ENCODE results near the gene HCFC1. TPM values are rescaled to one million over a fixed set of nuclear protein-coding genes. Genes with fewer than 3 reads are reported as not detected.
A peak's percentile ranks its signal among the peaks of the same experiment; 100 is the strongest.

HCFC1 gene
- total RNA-seq, 1 experiment from 2014 or later = 77.7 TPM

DNA sequence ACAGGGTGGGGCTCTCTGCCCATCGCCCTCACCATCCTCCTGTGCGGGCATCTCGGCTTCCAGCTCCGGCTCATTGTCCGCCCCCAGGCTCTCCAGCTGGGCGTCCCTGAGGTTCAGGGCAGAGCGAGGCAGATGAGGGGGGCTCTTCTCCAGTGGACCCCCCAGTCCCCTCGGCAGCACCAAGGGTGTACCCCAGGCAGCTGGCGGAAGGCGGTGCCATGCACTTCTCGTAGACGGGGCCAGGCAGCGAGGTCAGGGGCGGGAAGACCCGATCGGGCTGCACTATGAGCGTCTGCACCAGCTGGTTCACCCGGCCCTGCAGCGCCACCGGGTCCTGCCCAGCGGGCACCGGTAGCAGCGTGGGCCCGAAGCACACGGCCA lies 61.6 kb downstream of the HCFC1 start:
- intact Hi-C loops (cut with micrococcal nuclease; ENCODE audit: unreplicated experiment) = no loop called here
- no TSS peak for BruUV-seq (replicated peaks)
- DNase-seq = no peak
- CTCF ChIA-PET = no interaction called here
- Mint-ChIP-seq H3K4me1 (ENCODE audit: low read depth, unreplicated experiment) (no peaks in the 10 kb centered on the region), H3K36me3 (ENCODE audit: insufficient read depth, unreplicated experiment) (peaks cover 5% of the 10 kb centered on the region), H3K4me3 (ENCODE audit: low read depth, unreplicated experiment) (no peak overlapping the region), H3K27me3 (ENCODE audit: unreplicated experiment) (peaks cover 34% of the 10 kb centered on the region), H3K9me3 (ENCODE audit: low read depth, unreplicated experiment) (no peaks in the 10 kb centered on the region), H3K27ac (ENCODE audit: unreplicated experiment) (no peak overlapping the region)
- TF ChIP-seq, protein P1, sequence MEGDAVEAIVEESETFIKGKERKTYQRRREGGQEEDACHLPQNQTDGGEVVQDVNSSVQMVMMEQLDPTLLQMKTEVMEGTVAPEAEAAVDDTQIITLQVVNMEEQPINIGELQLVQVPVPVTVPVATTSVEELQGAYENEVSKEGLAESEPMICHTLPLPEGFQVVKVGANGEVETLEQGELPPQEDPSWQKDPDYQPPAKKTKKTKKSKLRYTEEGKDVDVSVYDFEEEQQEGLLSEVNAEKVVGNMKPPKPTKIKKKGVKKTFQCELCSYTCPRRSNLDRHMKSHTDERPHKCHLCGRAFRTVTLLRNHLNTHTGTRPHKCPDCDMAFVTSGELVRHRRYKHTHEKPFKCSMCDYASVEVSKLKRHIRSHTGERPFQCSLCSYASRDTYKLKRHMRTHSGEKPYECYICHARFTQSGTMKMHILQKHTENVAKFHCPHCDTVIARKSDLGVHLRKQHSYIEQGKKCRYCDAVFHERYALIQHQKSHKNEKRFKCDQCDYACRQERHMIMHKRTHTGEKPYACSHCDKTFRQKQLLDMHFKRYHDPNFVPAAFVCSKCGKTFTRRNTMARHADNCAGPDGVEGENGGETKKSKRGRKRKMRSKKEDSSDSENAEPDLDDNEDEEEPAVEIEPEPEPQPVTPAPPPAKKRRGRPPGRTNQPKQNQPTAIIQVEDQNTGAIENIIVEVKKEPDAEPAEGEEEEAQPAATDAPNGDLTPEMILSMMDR (IDR thresholded peaks at IDR 0.05; ENCODE audit: unreplicated experiment) = no peak

DNA sequence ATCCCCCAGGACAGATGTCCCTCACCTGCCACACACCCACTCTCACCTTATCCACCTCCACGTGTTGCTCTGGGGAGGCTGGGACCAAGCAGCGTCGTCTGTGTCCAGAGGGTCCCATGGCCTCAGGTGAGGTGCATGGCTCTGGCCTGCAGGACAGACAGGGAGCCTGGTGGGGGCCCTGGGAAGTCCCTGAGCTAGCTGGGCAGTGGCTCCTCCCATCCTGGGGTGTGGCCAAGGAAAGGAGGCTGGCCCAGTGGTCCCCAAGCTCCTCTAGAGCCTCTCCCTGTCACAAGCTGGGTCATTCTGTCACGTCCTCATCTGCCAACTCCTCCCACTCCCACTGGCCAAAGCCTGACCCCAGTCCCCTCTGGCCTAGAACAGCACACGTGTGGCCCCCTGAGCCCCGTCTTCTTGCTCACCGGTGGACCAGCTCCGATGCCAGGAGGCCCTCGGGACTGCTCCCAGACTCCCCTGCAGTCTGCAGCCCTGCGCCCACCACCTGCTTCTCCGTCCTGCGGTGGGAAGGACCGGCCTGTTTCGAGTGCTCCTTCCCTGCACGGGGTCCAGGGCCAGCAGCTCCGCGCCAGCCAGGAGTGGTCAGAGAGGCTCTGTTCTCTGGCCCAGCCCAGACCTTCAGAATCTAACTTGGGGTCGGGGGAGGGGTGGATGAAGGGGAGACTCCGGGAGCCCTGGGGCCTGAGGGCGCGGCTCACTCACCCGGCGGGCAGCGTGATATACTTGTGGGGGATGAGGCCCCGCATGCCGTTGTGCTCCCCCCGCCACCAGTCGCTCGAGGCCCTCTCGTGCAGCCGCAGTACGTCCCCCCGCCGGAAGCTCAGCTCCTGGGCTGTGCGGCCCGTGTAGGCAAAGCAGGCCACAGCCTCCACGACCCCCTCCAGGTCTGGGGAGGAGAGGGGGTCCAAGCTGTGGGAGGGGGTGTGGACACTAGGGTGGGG lies 62.3 kb downstream of the HCFC1 start:
- no peak overlapping the region for H3K27ac Mint-ChIP-seq (ENCODE audit: unreplicated experiment)
- H3K36me3 Mint-ChIP-seq (ENCODE audit: insufficient read depth, unreplicated experiment) = peaks cover 5% of the 10 kb centered on the region
- H3K4me1 Mint-ChIP-seq (ENCODE audit: low read depth, unreplicated experiment) = no peaks in the 10 kb centered on the region
- H3K9me3 Mint-ChIP-seq (ENCODE audit: low read depth, unreplicated experiment) = no peaks in the 10 kb centered on the region
- DNase-seq = peak; percentile 44
- intact Hi-C loops (cut with micrococcal nuclease; ENCODE audit: unreplicated experiment) = no loop called here
- CTCF ChIA-PET = interaction anchor here (1.6 kb wide), 1 partner anchor 14 kb away, joined by 8 read pairs; no protein-coding TSS in a partner anchor
- H3K4me3 Mint-ChIP-seq (ENCODE audit: low read depth, unreplicated experiment) = no peak overlapping the region
- no TSS peak for BruUV-seq (replicated peaks)
- TF ChIP-seq, protein P1 (IDR thresholded peaks at IDR 0.05; ENCODE audit: unreplicated experiment) = no peak
- peaks cover 34% of the 10 kb centered on the region for H3K27me3 Mint-ChIP-seq (ENCODE audit: unreplicated experiment)

DNA sequence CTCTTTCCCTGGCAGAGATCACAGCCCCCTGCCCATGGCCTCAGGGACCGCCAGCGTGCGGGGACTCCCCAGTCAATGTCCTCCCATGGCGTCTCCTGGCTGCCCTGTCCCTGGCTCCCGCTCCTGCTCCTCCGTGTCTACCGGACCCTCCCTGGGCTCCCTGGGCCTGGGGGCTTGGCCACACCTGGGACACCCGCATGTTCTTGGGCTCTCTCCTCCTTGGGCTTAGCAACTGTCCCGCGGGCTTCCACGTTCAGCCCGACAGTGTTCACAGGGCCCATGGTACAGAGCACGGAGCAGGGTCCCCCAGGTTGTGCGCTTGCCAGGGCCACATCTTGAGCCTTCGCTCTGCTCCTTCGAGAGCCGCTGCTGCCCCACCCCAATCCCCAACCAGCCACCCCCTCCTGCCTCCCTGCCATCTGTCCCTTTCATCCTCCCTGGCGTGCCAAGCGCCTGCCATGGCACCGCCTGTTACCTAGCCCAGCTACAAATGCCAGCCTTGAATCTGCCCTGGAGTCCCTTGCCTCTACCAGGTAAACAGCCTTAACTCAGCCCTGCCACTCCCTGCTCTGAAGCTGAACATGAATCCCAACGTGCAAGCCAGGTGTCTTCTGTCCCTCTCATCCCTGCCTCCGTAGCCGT lies 63.3 kb downstream of the HCFC1 start:
- no peak for DNase-seq
- H3K4me3 Mint-ChIP-seq (ENCODE audit: low read depth, unreplicated experiment) = no peak overlapping the region
- intact Hi-C loops (cut with micrococcal nuclease; ENCODE audit: unreplicated experiment) = no loop called here
- H3K4me1 Mint-ChIP-seq (ENCODE audit: low read depth, unreplicated experiment) = peaks cover 4% of the 10 kb centered on the region
- no TSS peak for BruUV-seq (replicated peaks)
- CTCF ChIA-PET = interaction anchor here (1.6 kb wide), 1 partner anchor 14 kb away, joined by 8 read pairs; no protein-coding TSS in a partner anchor
- no peaks in the 10 kb centered on the region for H3K9me3 Mint-ChIP-seq (ENCODE audit: low read depth, unreplicated experiment)
- no peak overlapping the region for H3K27ac Mint-ChIP-seq (ENCODE audit: unreplicated experiment)
- H3K27me3 Mint-ChIP-seq (ENCODE audit: unreplicated experiment) = peaks cover 34% of the 10 kb centered on the region
- TF ChIP-seq, protein P1 (IDR thresholded peaks at IDR 0.05; ENCODE audit: unreplicated experiment) = no peak
- peaks cover 5% of the 10 kb centered on the region for H3K36me3 Mint-ChIP-seq (ENCODE audit: insufficient read depth, unreplicated experiment)

DNA sequence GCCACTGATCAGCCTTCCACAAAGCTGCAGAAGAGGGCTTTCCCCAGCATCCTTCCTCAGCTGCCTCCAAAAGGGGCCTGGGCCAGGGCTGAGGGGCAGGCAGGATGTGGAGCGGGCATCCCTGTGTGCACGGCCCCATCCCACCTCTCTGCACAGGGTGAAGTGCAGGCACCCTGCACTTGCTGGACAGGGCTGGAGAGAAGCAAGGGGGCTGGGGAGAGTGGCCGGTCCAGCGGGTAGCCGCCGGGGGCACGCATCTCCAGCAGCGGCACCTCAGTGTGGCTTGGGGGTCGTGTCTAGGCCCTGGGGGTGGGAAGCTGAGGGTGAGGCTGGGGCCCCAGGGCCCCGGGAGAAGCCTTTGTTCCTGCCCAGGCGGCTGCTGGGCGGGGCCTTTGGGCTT lies 64.2 kb downstream of the HCFC1 start:
- Mint-ChIP-seq H3K36me3 (ENCODE audit: insufficient read depth, unreplicated experiment) (peaks cover 5% of the 10 kb centered on the region), H3K4me3 (ENCODE audit: low read depth, unreplicated experiment) (no peak overlapping the region), H3K27ac (ENCODE audit: unreplicated experiment) (no peak overlapping the region), H3K9me3 (ENCODE audit: low read depth, unreplicated experiment) (no peaks in the 10 kb centered on the region), H3K27me3 (ENCODE audit: unreplicated experiment) (peaks cover 34% of the 10 kb centered on the region), H3K4me1 (ENCODE audit: low read depth, unreplicated experiment) (peaks cover 10% of the 10 kb centered on the region)
- intact Hi-C loops (cut with micrococcal nuclease; ENCODE audit: unreplicated experiment) = no loop called here
- no TSS peak for BruUV-seq (replicated peaks)
- TF ChIP-seq, protein P1 (IDR thresholded peaks at IDR 0.05; ENCODE audit: unreplicated experiment) = no peak
- no peak for DNase-seq
- CTCF ChIA-PET = no interaction called here
